HG03558 (cell line): ENCODE data around the gene SMPD1.
"Not testable (repeated sequence)": the region's sequence is repeated elsewhere in the genome, so short reads cannot be mapped to it uniquely, and the experiment has no call there.

Experiments
- ATAC-seq: cut with Tn5 transposase; IDR thresholded peaks from one replicate; pipeline ENCODE4 v1.9.1; 2021; ENCODE audit warnings: moderate number of reproducible peaks; ENCODE audit not compliant: unreplicated experiment; ENCODE audit errors: extremely low read depth

Gene SMPD1

GRCh38 chr11:6387811-6388599 is 2.3 kb upstream of the SMPD1 start:
- ATAC-seq = no peak

- ATAC-seq = no peak
Observed at GRCh38 chr11:6388748-6389147, 1.5 kb upstream of the SMPD1 start.

GRCh38 chr11:6390718-6391469 is 620 bp downstream of the SMPD1 start:
- no peak for ATAC-seq

GRCh38 chr11:6391537-6392134 is 1.4 kb downstream of the SMPD1 start:
- no peak for ATAC-seq

GRCh38 chr11:6392251-6392650 is 2.0 kb downstream of the SMPD1 start:
- not testable (repeated sequence) for ATAC-seq

- ATAC-seq = no peak
Observed at GRCh38 chr11:6393989-6394670, 3.9 kb downstream of the SMPD1 start.

- no peak for ATAC-seq
Observed at GRCh38 chr11:6395470-6396060, 5.3 kb downstream of the SMPD1 start.

- no peak for ATAC-seq
Observed at GRCh38 chr11:6397156-6397555, 6.9 kb downstream of the SMPD1 start.

GRCh38 chr11:6397636-6398035 is 7.4 kb downstream of the SMPD1 start:
- no peak for ATAC-seq

- no peak for ATAC-seq
Observed at GRCh38 chr11:6400431-6401345, 10.4 kb downstream of the SMPD1 start.

- ATAC-seq = no peak
Observed at GRCh38 chr11:6401464-6401863, 11.2 kb downstream of the SMPD1 start.

GRCh38 chr11:6402061-6402470 is 11.8 kb downstream of the SMPD1 start:
- ATAC-seq = no peak

- peak; percentile 98 for ATAC-seq
Observed at GRCh38 chr11:6402561-6402981, 12.3 kb downstream of the SMPD1 start.

- ATAC-seq = no peak
Observed at GRCh38 chr11:6403539-6403938, 13.3 kb downstream of the SMPD1 start.

- no peak for ATAC-seq
Observed at GRCh38 chr11:6404342-6405051, 14.2 kb downstream of the SMPD1 start.

GRCh38 chr11:6405052-6405667 is 14.9 kb downstream of the SMPD1 start:
- ATAC-seq = no peak

GRCh38 chr11:6405846-6406245 is 15.6 kb downstream of the SMPD1 start:
- no peak for ATAC-seq

- ATAC-seq = no peak
Observed at GRCh38 chr11:6406370-6406769, 16.1 kb downstream of the SMPD1 start.
